ENCODE results near the gene TFDP2.
"Not testable (repeated sequence)": the region's sequence is repeated elsewhere in the genome, so short reads cannot be mapped to it uniquely, and the experiment has no call there.

The TFDP2 gene

GRCh38 chr3:141914311-141914710, 235.0 kb downstream of the TFDP2 start:
- DNase-seq, result no peak

DNA sequence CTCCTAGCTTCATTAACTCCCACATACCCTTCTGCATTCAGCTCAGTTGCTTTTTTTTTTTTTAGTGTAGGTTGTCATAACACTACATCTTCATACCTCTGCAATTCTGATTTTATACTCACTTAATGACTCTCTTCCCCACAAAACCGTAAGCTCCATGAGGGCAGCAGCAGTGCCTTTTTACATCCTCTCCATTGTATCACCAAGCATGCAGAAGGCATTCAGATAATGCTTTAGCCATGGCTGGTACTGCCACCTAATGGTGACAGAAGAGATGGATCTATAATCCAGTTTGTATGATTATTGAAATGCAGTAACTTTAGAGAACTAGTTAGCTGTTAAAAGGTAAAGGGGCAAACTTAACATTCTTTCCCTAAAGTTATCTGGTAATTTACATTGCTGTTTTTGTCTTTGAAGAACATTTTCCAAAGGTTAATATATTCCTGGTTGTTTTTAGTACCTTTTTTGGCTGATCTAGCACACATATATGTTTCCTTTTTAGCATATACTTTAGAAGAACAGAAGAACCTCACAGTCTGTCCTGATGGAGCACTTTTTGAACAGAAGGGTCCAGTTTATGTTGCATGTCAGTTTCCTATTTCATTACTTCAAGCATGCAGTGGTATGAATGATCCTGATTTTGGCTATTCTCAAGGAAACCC, 236.1 kb downstream of the TFDP2 start:
- DNase-seq, result peak; percentile 15

GRCh38 chr3:141909986-141910385, 239.4 kb downstream of the TFDP2 start:
- DNase-seq, result not testable (repeated sequence)

DNA sequence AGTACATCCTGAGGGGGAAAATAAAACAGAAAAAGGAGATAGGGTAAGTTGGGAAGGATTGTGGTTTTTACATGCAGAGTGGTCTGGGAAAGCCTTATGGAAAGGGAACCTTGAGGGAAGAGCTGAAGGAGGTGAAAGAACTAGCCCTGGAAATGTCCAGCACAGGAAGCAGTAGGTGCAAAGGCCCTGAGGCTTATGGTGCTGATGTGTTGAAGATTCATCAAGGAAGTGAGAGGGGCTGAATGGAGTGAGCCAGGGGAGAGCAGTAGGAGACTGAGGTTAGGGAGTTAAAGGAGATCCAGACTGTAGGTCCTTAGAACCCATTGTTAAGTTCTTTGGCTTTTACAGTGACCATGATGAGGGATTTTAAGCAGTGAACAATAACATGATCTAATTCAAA, 239.9 kb downstream of the TFDP2 start:
- DNase-seq, result no peak

GRCh38 chr3:141905129-141905528, 244.2 kb downstream of the TFDP2 start:
- DNase-seq, result no peak

DNA sequence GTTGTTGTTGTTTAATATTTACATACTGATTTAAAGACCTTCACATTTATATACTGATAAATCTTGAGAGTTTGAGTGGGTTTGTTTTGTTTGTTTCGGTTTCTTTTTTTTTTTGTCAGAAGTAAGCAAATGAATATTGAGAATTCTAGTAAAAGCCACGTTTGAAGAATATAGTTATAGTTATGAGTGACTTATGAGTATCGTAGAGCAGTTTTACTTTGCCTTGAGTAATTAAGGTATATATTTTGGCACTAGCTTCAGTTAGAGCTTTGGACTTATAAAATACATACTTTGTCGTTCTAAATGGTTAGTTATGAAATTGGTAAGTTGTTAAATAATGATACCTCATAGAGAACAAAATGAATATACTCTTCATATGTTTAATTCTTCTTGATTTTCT, 245.1 kb downstream of the TFDP2 start:
- DNase-seq, result no peak

DNA sequence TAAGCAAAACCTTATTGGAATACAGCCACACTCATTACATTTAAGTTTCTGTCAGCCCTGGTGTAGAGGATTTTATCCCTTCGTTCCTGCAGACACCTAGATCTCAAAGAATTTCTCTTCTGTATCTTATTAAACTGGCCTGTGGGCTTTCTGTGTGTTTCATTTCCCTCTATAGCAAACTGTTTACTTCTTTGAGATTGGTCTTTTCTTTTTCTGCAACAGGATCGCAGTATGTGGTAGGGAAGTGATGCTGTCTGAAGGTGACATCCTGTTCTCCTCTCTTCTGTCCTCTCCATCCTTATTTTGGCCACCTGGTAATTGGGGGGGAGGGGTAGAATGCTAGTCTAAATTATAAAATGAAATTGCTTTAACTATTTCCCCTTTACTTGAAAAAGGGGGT, 247.4 kb downstream of the TFDP2 start:
- DNase-seq, result no peak

GRCh38 chr3:141900343-141900742, 249.0 kb downstream of the TFDP2 start:
- DNase-seq, result no peak

- DNase-seq, result no peak
Observed at GRCh38 chr3:141898908-141899307, 250.4 kb downstream of the TFDP2 start.

GRCh38 chr3:141895731-141896130, 253.6 kb downstream of the TFDP2 start:
- no peak for DNase-seq

DNA sequence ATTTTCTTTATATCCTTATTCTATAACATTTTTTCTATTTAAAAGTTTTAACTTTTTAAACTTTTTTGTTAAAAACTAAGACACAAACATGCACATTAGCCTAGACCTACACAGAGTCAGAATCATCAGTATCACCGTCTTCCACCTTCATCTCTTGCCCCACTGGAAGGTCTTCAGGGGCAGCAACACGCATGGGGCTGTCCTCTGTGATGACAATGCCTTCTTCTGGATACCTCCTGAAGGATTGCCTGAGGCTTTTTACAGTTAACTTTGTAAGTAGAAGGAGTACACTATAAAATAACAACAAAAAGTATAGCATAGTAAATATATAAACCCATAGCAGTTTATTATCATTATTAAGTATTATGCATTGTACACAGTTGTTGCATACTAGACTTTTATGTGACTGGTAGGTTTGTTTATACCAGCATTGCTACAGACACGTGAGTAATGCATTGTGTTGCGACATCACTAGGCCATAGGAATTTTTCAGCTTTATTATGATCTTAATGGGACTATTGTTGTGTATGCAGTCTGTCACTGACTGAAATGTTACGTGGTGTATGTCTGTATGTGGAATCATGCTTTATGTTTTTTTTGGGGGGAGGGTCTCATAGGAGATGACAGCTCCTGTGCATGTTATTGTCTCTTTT, 254.7 kb downstream of the TFDP2 start:
- no peak for DNase-seq
